GM15510 (cell line): ENCODE data around the gene AFDN.

ENCODE experiments used
- POLR2A ChIP-seq: IDR thresholded peaks from 3 replicates; pipeline ENCODE4 v1.6.1; 2011; ENCODE audit warnings: borderline replicate concordance; ENCODE audit not compliant: insufficient read length; ENCODE audit errors: extremely low read depth

AFDN gene

GRCh38 chr6:167801263-167801662 is 25.4 kb upstream of the AFDN start:
- TF ChIP-seq POLR2A, result no peak

- no peak for TF ChIP-seq POLR2A
These were observed 24.4 kb upstream of the AFDN start for GRCh38 chr6:167802339-167802738.

GRCh38 chr6:167803816-167804215 is 22.9 kb upstream of the AFDN start:
- no peak for TF ChIP-seq POLR2A

- no peak for TF ChIP-seq POLR2A
These were observed 22.3 kb upstream of the AFDN start for GRCh38 chr6:167804281-167805013.

GRCh38 chr6:167805349-167806060 is 21.2 kb upstream of the AFDN start:
- no peak for TF ChIP-seq POLR2A

- TF ChIP-seq POLR2A, result no peak
These were observed 20.5 kb upstream of the AFDN start for GRCh38 chr6:167806061-167806700.

GRCh38 chr6:167807200-167807599 is 19.5 kb upstream of the AFDN start:
- no peak for TF ChIP-seq POLR2A

GRCh38 chr6:167807756-167808155 is 19.0 kb upstream of the AFDN start:
- no peak for TF ChIP-seq POLR2A

- TF ChIP-seq POLR2A, result no peak
These were observed 15.7 kb upstream of the AFDN start for GRCh38 chr6:167811040-167811439.

- no peak for TF ChIP-seq POLR2A
These were observed 15.1 kb upstream of the AFDN start for GRCh38 chr6:167811442-167812087.

GRCh38 chr6:167812088-167812487 is 14.6 kb upstream of the AFDN start:
- TF ChIP-seq POLR2A, result no peak

GRCh38 chr6:167815296-167815980 is 11.3 kb upstream of the AFDN start:
- no peak for TF ChIP-seq POLR2A

GRCh38 chr6:167817016-167817415 is 9.7 kb upstream of the AFDN start:
- TF ChIP-seq POLR2A, result no peak

- no peak for TF ChIP-seq POLR2A
These were observed 9.0 kb upstream of the AFDN start for GRCh38 chr6:167817729-167818128.

GRCh38 chr6:167819576-167819975 is 7.1 kb upstream of the AFDN start:
- no peak for TF ChIP-seq POLR2A
